NCI-H2081 (cell line): ENCODE data around the gene TUBB3.

ENCODE experiments used
- DNase-seq, 2 experiments: peaks; one replicate each; lab custom pipeline; 2025; lab: John Stamatoyannopoulos, UW

The TUBB3 gene

GRCh38 chr16:89938175-89938885 is 15.2 kb downstream of the TUBB3 start:
- no peak for DNase-seq

- DNase-seq, result no peak
These were observed 21.6 kb downstream of the TUBB3 start for GRCh38 chr16:89944773-89945172.

- no peak for DNase-seq
These were observed 22.5 kb downstream of the TUBB3 start for GRCh38 chr16:89945654-89946053.

- no peak for DNase-seq
These were observed 23.4 kb downstream of the TUBB3 start for GRCh38 chr16:89946515-89946914.

GRCh38 chr16:89949121-89949742 is 26.1 kb downstream of the TUBB3 start:
- DNase-seq, result no peak

GRCh38 chr16:89949756-89950155 is 26.6 kb downstream of the TUBB3 start:
- DNase-seq, result no peak

GRCh38 chr16:89951509-89951908 is 28.4 kb downstream of the TUBB3 start:
- DNase-seq, result no peak

GRCh38 chr16:89952049-89952448 is 28.9 kb downstream of the TUBB3 start:
- DNase-seq, result no peak

- no peak for DNase-seq
These were observed 29.4 kb downstream of the TUBB3 start for GRCh38 chr16:89952551-89952950.

GRCh38 chr16:89953671-89954406 is 30.7 kb downstream of the TUBB3 start:
- DNase-seq, result no peak

- DNase-seq, result no peak
These were observed 31.3 kb downstream of the TUBB3 start for GRCh38 chr16:89954462-89954861.

GRCh38 chr16:89955001-89955685 is 32.0 kb downstream of the TUBB3 start:
- DNase-seq, result no peak

GRCh38 chr16:89956505-89957215 is 33.5 kb downstream of the TUBB3 start:
- no peak for DNase-seq

GRCh38 chr16:89957216-89957785 is 34.2 kb downstream of the TUBB3 start:
- DNase-seq, result no peak

- no peak for DNase-seq
These were observed 34.9 kb downstream of the TUBB3 start for GRCh38 chr16:89958068-89958467.

GRCh38 chr16:89958596-89958995 is 35.5 kb downstream of the TUBB3 start:
- no peak for DNase-seq

GRCh38 chr16:89960966-89961365 is 37.8 kb downstream of the TUBB3 start:
- DNase-seq, result no peak

- no peak for DNase-seq
These were observed 38.8 kb downstream of the TUBB3 start for GRCh38 chr16:89961920-89962319.

- DNase-seq, result no peak
These were observed 39.8 kb downstream of the TUBB3 start for GRCh38 chr16:89962754-89963498.

GRCh38 chr16:89964201-89964600 is 41.1 kb downstream of the TUBB3 start:
- DNase-seq, result no peak
